Left hindlimb (tissue), 1 donor: ENCODE results near the gene SOBP.

Experiments used
- DNase-seq: peaks from one replicate; pipeline ENCODE4 v3.0.0-alpha.2; 2018

SOBP gene

GRCh38 chr6:107644513-107644912 is 154.6 kb downstream of the SOBP start:
- no peak for DNase-seq

GRCh38 chr6:107645740-107646139 is 155.8 kb downstream of the SOBP start:
- DNase-seq, result no peak

DNA sequence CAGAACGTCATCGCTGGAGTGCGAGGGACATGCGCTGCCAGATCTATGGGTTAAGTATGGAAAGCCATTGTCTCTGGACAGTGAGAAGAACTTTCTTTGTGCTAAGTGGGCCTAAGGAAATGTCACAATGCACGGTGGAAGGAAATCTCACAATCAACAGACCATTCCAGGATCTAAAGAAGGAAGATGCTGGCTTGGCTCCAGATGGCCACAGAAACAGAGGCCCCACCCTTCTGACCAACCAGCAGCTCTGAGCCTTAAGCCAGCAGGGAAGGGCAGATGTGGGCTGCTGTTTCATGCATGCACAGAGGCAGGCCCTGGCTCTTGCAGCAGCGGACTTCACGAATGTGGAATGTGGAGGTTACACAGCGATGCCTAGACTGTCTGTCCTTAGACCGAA is 156.3 kb downstream of the SOBP start:
- no peak for DNase-seq

DNA sequence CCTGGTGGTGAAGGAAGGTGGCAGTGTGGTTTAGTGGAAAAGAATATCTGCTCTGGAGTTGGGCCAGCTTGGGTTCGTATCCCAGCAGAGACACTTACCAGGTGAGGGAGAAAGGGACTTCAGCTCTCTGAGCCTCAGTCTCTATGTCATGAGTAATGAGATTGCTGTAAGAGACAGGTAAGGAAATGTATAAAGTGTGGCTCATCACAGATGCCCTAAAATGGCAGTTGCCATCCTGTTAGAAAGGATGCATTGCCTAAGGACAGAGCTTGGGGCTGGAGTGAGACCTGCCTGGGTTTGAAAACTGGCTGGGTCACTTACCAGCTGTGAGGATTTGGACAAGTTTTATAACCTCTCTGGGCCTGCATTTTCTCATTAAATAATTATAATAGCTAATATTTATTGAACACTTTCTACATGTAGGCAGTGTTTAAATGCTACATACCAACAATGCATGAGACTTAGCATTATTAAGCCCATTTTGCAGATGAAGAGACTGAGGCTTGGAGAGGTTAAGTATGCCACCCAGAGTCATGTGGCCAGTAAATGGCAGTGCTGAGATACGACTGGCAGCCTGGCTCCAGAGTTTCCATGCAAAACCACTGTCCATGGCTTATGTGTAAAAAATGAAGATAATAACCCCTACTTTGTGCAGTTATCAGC is 157.0 kb downstream of the SOBP start:
- DNase-seq, result no peak

DNA sequence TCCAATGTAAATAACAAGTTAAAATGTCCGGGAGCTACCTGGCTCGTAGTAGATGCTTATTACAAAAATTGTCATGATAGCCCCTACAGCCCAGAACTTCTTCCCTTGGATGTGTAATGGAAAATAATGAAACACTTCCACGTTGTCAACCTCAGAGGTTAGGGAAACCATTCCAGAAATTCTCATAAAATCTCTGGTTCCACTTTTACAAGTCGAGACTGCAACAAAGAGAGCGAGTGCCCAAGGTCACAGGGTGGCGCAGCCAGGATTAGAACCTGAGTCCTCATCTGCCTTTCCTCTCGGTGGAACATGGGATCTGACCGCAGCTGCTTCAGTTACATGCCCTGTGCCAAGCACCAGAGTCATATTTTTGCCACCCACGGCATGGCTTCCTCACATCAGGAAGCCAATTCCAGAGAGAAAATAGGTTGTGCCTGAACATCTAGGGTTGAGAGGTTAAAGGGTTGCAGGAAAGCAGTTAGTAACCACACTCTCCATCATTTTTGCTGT is 157.6 kb downstream of the SOBP start:
- no peak for DNase-seq

GRCh38 chr6:107648983-107649382 is 159.1 kb downstream of the SOBP start:
- no peak for DNase-seq

DNA sequence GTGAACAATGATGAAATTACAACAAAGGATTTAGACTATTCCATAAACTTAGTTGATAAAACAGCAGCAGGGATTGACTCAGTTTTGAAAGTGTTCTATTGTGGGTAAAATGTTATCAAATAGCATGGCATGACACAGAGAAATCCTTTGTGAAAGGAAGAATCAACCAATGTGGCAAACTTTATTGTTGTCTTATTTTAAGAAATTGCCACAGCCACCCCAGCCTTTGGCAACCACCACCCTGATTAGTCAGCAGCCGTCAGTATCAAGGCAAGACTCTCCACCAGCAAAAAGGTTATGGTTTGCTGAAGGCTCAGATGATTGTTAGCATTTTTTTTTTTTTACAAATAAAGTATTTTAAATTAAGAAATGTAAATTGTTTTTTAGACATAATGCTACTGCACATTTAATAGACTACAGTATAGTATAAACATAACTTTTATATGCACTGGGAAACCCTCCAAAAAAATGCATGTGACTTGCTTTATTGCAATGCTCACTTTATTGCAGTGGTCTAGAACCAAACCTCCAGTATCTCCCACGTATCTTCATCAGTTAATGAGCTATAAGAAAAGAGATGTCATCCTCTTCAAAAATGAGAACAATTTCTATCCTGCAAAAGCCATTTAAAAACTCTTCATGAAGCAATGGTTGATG is 162.7 kb downstream of the SOBP start:
- DNase-seq, result no peak

DNA sequence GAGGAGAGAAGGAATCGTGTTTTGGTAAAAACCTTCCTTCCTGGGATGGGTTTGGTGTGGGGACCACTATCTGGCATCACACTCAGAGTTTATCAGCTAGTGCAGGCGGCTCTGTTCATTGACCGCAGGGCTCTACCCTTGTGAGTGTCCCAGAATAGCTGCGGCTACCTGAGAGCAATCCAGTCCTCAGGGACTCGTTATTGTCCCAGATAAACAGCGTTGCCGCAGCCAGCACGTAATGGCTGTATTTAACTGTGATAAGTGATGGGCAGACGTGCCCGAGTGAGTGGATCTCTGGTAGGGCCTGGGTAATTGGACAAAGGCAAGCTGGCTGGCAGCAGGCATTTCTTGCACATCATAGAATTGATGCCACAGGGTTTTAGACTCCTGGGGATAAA is 163.3 kb downstream of the SOBP start:
- no peak for DNase-seq

DNA sequence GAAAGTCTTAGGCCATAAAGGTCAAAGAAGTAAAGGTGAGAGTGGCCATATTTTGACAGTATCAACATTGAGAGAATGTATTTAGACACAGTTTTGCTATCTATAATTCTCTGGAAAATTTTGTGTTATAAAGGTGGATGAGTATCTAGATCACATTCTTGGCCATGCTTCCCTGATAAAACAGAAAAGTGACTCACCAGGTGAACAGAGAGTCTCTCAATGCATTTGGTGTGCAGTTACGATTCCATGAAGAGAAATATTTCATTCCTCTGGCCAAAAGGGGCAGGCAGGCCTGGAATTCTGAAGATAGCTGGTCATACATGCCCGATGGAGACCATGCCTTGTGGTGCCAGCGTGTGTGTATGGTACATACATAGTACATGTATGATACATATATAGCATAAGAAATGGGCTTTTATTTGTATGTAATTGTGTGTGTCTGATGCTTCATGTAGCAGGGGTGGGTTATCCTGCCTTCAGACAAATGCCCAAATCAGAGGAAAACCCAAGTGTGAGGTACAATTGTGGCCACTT is 164.0 kb downstream of the SOBP start:
- no peak for DNase-seq

- DNase-seq, result no peak
Observed at GRCh38 chr6:107654764-107655163, 164.8 kb downstream of the SOBP start.

GRCh38 chr6:107655245-107655644 is 165.3 kb downstream of the SOBP start:
- no peak for DNase-seq

- DNase-seq, result peak; percentile 77
Observed at GRCh38 chr6:107655864-107656263, 165.9 kb downstream of the SOBP start.

GRCh38 chr6:107656401-107656800 is 166.5 kb downstream of the SOBP start:
- no peak for DNase-seq

- no peak for DNase-seq
Observed at GRCh38 chr6:107656883-107657282, 167.0 kb downstream of the SOBP start.

GRCh38 chr6:107657373-107657754 is 167.4 kb downstream of the SOBP start:
- DNase-seq, result no peak

- DNase-seq, result peak; percentile 86
Observed at GRCh38 chr6:107657755-107658461, 168.0 kb downstream of the SOBP start.

- no peak for DNase-seq
Observed at GRCh38 chr6:107658920-107659865, 169.3 kb downstream of the SOBP start.

DNA sequence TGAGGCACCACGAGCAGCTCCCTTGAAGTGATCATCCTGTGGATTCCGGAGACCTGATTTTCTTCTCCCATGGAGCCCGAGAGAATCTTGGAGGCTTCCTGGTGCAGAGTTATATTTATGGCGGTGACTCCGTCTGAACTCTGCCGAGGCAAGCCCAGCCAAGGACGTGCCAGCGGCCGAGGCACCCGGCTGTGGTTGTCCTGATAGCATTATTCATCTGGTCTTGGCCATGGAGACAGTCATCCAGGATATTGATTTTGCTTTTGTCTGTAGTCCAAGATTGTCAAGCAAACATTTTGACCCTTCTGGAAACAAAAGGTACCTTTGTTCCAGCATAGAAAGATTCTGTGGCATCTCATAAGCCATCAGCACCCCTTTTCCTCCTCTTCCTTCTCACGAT is 170.9 kb downstream of the SOBP start:
- no peak for DNase-seq

- no peak for DNase-seq
Observed at GRCh38 chr6:107661291-107661690, 171.4 kb downstream of the SOBP start.

DNA sequence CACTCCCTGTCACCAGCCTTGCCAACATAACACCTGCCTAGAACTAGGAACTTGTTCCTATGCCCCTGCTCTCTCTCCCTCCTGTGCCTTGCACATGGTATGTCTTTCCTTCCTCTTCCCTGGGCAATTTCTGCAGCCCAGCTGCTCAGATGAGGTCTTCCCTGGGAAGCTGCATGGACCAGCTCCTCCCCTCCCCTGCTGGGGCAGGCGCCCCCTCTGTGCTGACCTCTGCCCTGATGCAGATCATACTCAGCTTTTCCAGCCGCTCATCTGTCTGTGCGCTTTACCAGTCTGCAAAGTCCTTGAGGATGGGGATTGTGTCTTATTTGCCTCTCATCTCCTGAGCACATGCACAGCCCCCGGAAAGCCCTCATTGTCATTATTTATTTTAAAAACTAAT is 172.4 kb downstream of the SOBP start:
- no peak for DNase-seq

- no peak for DNase-seq
Observed at GRCh38 chr6:107663308-107663707, 173.4 kb downstream of the SOBP start.

DNA sequence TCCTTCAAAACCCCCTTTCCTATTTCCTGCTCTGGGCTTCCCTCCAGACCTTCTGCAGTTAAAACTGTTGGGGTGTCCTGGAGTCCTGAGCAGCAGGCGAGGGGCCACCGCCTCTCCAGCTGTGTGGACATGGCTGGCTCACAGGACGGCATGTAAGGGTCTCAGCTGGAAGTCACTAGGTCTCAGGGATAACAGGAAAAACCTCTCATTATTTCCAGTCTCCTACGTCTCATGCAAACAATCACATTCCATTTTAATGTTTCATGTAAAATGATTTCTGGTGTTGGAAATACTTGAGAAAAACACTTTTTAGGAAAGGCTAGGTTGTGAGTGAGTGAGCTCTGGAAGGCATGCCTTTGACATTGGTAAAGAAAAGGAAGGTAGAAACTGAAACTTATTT is 175.5 kb downstream of the SOBP start:
- DNase-seq, result peak; percentile 55
